ENCODE measurements around the gene TBKBP1. TPM values are rescaled to one million over a fixed set of nuclear protein-coding genes. Genes with fewer than 3 reads are reported as not detected.

The TBKBP1 gene
- total RNA-seq, 1 donor from 2014 or later: 13.8 TPM

GRCh38 chr17:47692137-47692894 lies 1.6 kb upstream of the TBKBP1 start:
- Histone ChIP-seq H3K27me3 (no peaks in the 10 kb centered on the region), H3K36me3 (no peaks in the 10 kb centered on the region), H3K9me3 (no peaks in the 10 kb centered on the region), H3K27ac (no peak overlapping the region), H3K4me3 (peak overlapping the region in 1 of 2 donors; percentile 75), H3K4me1 (peaks cover 35% of the 10 kb centered on the region)
- no peak for TF ChIP-seq POLR2AphosphoS5 (IDR thresholded peaks at IDR 0.05; ENCODE audit: insufficient read depth in 1 of 2, low read depth in 1 of 2)
- TF ChIP-seq POLR2A (IDR thresholded peaks at IDR 0.05): no peak
- TF ChIP-seq CTCF (IDR thresholded peaks at IDR 0.05): no peak
- DNase-seq (ENCODE audit: extremely low spot score in 2 of 2): no peak
- intact Hi-C loops (cut with DNase I): no loop called here

- Histone ChIP-seq H3K4me3 (peak overlapping the region; percentile 68 to 75), H3K9me3 (no peaks in the 10 kb centered on the region), H3K27ac (peak overlapping the region; percentile 94), H3K36me3 (no peaks in the 10 kb centered on the region), H3K4me1 (peaks cover 35% of the 10 kb centered on the region), H3K27me3 (no peaks in the 10 kb centered on the region)
- intact Hi-C loops (cut with DNase I): no loop called here
- no peak for DNase-seq (ENCODE audit: extremely low spot score in 2 of 2)
- no peak for TF ChIP-seq CTCF (IDR thresholded peaks at IDR 0.05)
- TF ChIP-seq POLR2AphosphoS5 (IDR thresholded peaks at IDR 0.05; ENCODE audit: insufficient read depth in 1 of 2, low read depth in 1 of 2): no peak
- no peak for TF ChIP-seq POLR2A (IDR thresholded peaks at IDR 0.05)
These were observed 848 bp upstream of the TBKBP1 start for GRCh38 chr17:47692895-47693730.

- H3K27me3 ChIP-seq: no peaks in the 10 kb centered on the region
- intact Hi-C loops (cut with DNase I): no loop called here
- peak overlapping the region; percentile 94 for H3K27ac ChIP-seq
- TF ChIP-seq POLR2A (IDR thresholded peaks at IDR 0.05) (no peak), CTCF (IDR thresholded peaks at IDR 0.05) (no peak), POLR2AphosphoS5 (IDR thresholded peaks at IDR 0.05; ENCODE audit: insufficient read depth in 1 of 2, low read depth in 1 of 2) (no peak)
- no peaks in the 10 kb centered on the region for H3K9me3 ChIP-seq
- DNase-seq (ENCODE audit: extremely low spot score in 2 of 2): peak; percentile 88 to 94
- H3K4me1 ChIP-seq: peaks cover 35% of the 10 kb centered on the region
- H3K4me3 ChIP-seq: peak overlapping the region; percentile 68 to 75
- H3K36me3 ChIP-seq: peaks cover 0 to 5% of the 10 kb centered on the region in 2 donors
These were observed 844 bp downstream of the TBKBP1 start for GRCh38 chr17:47694581-47695428.

GRCh38 chr17:47695429-47696376 lies 1.7 kb downstream of the TBKBP1 start:
- Histone ChIP-seq H3K4me1 (peaks cover 35% of the 10 kb centered on the region), H3K4me3 (peak overlapping the region; percentile 68 to 75), H3K27me3 (no peaks in the 10 kb centered on the region), H3K36me3 (peaks cover 0 to 5% of the 10 kb centered on the region in 2 donors), H3K27ac (peak overlapping the region; percentile 94), H3K9me3 (no peaks in the 10 kb centered on the region)
- TF ChIP-seq CTCF (IDR thresholded peaks at IDR 0.05) (no peak), POLR2AphosphoS5 (IDR thresholded peaks at IDR 0.05; ENCODE audit: insufficient read depth in 1 of 2, low read depth in 1 of 2) (peak in 1 of 2 donors; percentile 57)
- DNase-seq (ENCODE audit: extremely low spot score in 2 of 2): no peak
- intact Hi-C loops (cut with DNase I): no loop called here

Data from vagina (tissue), 2 donors.